NOMO-1 (cell line): ENCODE measurements around the gene SEMA4D.

Experiments used
- DNase-seq, 2 experiments: peaks; one replicate each; lab custom pipeline; 2025; ENCODE audit not compliant: unreplicated experiment in 2 of 2; lab: John Stamatoyannopoulos, UW

Gene SEMA4D

GRCh38 chr9:89435071-89435823 lies 62.7 kb downstream of the SEMA4D start:
- no peak for DNase-seq

- DNase-seq: no peak
Measured at GRCh38 chr9:89434636-89435035, 63.3 kb downstream of the SEMA4D start.

GRCh38 chr9:89433826-89434225 lies 64.1 kb downstream of the SEMA4D start:
- DNase-seq: no peak

GRCh38 chr9:89432986-89433530 lies 64.9 kb downstream of the SEMA4D start:
- DNase-seq: no peak

- DNase-seq: no peak
Measured at GRCh38 chr9:89431930-89432725, 65.8 kb downstream of the SEMA4D start.

- no peak for DNase-seq
Measured at GRCh38 chr9:89430995-89431394, 66.9 kb downstream of the SEMA4D start.

GRCh38 chr9:89428901-89429890 lies 68.7 kb downstream of the SEMA4D start:
- no peak for DNase-seq

- DNase-seq: no peak
Measured at GRCh38 chr9:89428222-89428761, 69.6 kb downstream of the SEMA4D start.

GRCh38 chr9:89427621-89428221 lies 70.2 kb downstream of the SEMA4D start:
- DNase-seq: no peak

GRCh38 chr9:89426384-89426961 lies 71.4 kb downstream of the SEMA4D start:
- no peak for DNase-seq

GRCh38 chr9:89425921-89426383 lies 72.0 kb downstream of the SEMA4D start:
- no peak for DNase-seq

GRCh38 chr9:89425024-89425805 lies 72.7 kb downstream of the SEMA4D start:
- DNase-seq: no peak

- DNase-seq: peak in 1 of 2 experiments; percentile 13
Measured at GRCh38 chr9:89422151-89422975, 75.5 kb downstream of the SEMA4D start.

GRCh38 chr9:89421595-89421994 lies 76.3 kb downstream of the SEMA4D start:
- DNase-seq: no peak

GRCh38 chr9:89420397-89421178 lies 77.3 kb downstream of the SEMA4D start:
- DNase-seq: no peak

GRCh38 chr9:89419978-89420394 lies 77.9 kb downstream of the SEMA4D start:
- DNase-seq: no peak
